OCI-LY1 (cell line): ENCODE results near the gene CDHR3.

Experiments used
- H2AFZ ChIP-seq: fragments of 200-600 bp; sonication (generic), shearing (Covaris generic); 2 replicates; pipeline ENCODE4 v1.6.0; 2014; ENCODE audit warnings: antibody characterized with exemption, mild to moderate bottlenecking, low read length
- H3F3A ChIP-seq: fragments of 200-600 bp; sonication (generic), shearing (Covaris generic); 2 replicates; pipeline ENCODE4 v1.6.0; 2014; ENCODE audit warnings: mild to moderate bottlenecking, antibody characterized with exemption, low read length, moderate library complexity; ENCODE audit not compliant: insufficient read depth
- H3K27ac ChIP-seq: fragments of 200-600 bp; sonication (generic); 2 replicates; pipeline ENCODE4 v1.5.1; 2014; ENCODE audit warnings: low read length, mixed run types, mild to moderate bottlenecking, low read depth; ENCODE audit not compliant: poor library complexity, severe bottlenecking
- H3K27me3 ChIP-seq: fragments of 200-600 bp; sonication (generic); 2 replicates; pipeline ENCODE4 v1.6.0; 2014; ENCODE audit warnings: antibody characterized with exemption, mild to moderate bottlenecking, low read length, moderate library complexity; ENCODE audit not compliant: insufficient read depth
- H3K36me3 ChIP-seq: fragments of 200-600 bp; sonication (generic); 2 replicates; pipeline ENCODE4 v1.6.1; 2014; ENCODE audit warnings: mild to moderate bottlenecking, antibody characterized with exemption, low read length, moderate library complexity, mixed read lengths; ENCODE audit not compliant: insufficient read depth
- H3K4me1 ChIP-seq: fragments of 200-600 bp; sonication (generic); 2 replicates; pipeline ENCODE4 v1.5.1; 2014; ENCODE audit warnings: mild to moderate bottlenecking, low read length, moderate library complexity; ENCODE audit not compliant: insufficient read depth, severe bottlenecking
- H3K4me2 ChIP-seq: fragments of 200-600 bp; sonication (generic), shearing (Covaris generic); 2 replicates; pipeline ENCODE4 v1.6.1; 2014; ENCODE audit warnings: low read length
- H3K4me3 ChIP-seq: fragments of 200-600 bp; sonication (generic); 2 replicates; pipeline ENCODE4 v1.5.1; 2014; ENCODE audit warnings: low read length, low read depth, mild to moderate bottlenecking, mixed read lengths; ENCODE audit not compliant: poor library complexity, severe bottlenecking
- H3K79me2 ChIP-seq: fragments of 200-600 bp; shearing (Covaris generic); 2 replicates; pipeline ENCODE4 v1.6.1; 2016; ENCODE audit warnings: mixed run types, low read length, mixed read lengths; ENCODE audit not compliant: insufficient read depth
- H3K9ac ChIP-seq: fragments of 200-600 bp; sonication (generic), shearing (Covaris generic); 2 replicates; pipeline ENCODE4 v1.6.1; 2014; ENCODE audit warnings: mild to moderate bottlenecking, low read length, mixed read lengths
- H3K9me2 ChIP-seq: fragments of 200-600 bp; sonication (generic), shearing (Covaris generic); 2 replicates; pipeline ENCODE4 v1.6.1; 2014; ENCODE audit warnings: low read depth, mild to moderate bottlenecking, low read length, mixed read lengths
- H3K9me3 ChIP-seq: fragments of 200-600 bp; shearing (Covaris generic); 2 replicates; pipeline ENCODE4 v1.6.1; 2014; ENCODE audit warnings: low read length, mixed read lengths
- H4K20me1 ChIP-seq: fragments of 200-600 bp; sonication (generic), shearing (Covaris generic); 2 replicates; pipeline ENCODE4 v1.6.0; 2016; ENCODE audit warnings: mild to moderate bottlenecking, low read length; ENCODE audit not compliant: insufficient read depth
- EZH2 ChIP-seq: fragments of 200-600 bp; sonication (generic), shearing (Covaris generic); IDR thresholded peaks from 2 replicates; pipeline ENCODE4 v1.8.0; 2017; ENCODE audit warnings: borderline replicate concordance, mixed run types, mild to moderate bottlenecking, antibody characterized with exemption, low read length, moderate library complexity, mixed read lengths
- TF ChIP-seq, protein P1 (sequence below): fragments of 200-600 bp; sonication (generic), shearing (Covaris generic); IDR thresholded peaks from 2 replicates; pipeline ENCODE4 v1.5.1; 2017; ENCODE audit warnings: mild to moderate bottlenecking, antibody characterized with exemption, low read length, moderate library complexity, mixed read lengths

Gene CDHR3

GRCh38 chr7:106029451-106029850 lies 66.4 kb downstream of the CDHR3 start:
- Histone ChIP-seq H4K20me1 (no peaks in the 10 kb centered on the region), H3F3A (no peaks in the 10 kb centered on the region), H3K27me3 (peaks cover 5% of the 10 kb centered on the region; the same call in 1 of the 2 replicates), H3K27ac (no peak overlapping the region), H3K4me3 (no peak overlapping the region), H3K9me3 (peaks cover 4% of the 10 kb centered on the region; the same call in 1 of the 2 replicates), H3K36me3 (peaks cover 6% of the 10 kb centered on the region; the same call in 1 of the 2 replicates), H3K4me1 (peaks cover 48% of the 10 kb centered on the region), H3K4me2 (no peak overlapping the region), H3K9ac (no peak overlapping the region), H3K9me2 (no peaks in the 10 kb centered on the region), H3K79me2 (no peaks in the 10 kb centered on the region), H2AFZ (no peak overlapping the region)
- TF ChIP-seq, protein P1, sequence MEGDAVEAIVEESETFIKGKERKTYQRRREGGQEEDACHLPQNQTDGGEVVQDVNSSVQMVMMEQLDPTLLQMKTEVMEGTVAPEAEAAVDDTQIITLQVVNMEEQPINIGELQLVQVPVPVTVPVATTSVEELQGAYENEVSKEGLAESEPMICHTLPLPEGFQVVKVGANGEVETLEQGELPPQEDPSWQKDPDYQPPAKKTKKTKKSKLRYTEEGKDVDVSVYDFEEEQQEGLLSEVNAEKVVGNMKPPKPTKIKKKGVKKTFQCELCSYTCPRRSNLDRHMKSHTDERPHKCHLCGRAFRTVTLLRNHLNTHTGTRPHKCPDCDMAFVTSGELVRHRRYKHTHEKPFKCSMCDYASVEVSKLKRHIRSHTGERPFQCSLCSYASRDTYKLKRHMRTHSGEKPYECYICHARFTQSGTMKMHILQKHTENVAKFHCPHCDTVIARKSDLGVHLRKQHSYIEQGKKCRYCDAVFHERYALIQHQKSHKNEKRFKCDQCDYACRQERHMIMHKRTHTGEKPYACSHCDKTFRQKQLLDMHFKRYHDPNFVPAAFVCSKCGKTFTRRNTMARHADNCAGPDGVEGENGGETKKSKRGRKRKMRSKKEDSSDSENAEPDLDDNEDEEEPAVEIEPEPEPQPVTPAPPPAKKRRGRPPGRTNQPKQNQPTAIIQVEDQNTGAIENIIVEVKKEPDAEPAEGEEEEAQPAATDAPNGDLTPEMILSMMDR, result no peak
- no peak for TF ChIP-seq EZH2

- peaks cover 5% of the 10 kb centered on the region; the same call in 1 of the 2 replicates for H3K27me3 ChIP-seq
These were observed 66.9 kb downstream of the CDHR3 start for GRCh38 chr7:106029941-106030340.

GRCh38 chr7:106031300-106032035 lies 68.4 kb downstream of the CDHR3 start:
- peaks cover 4% of the 10 kb centered on the region; the same call in 1 of the 2 replicates for H3K9me3 ChIP-seq
- H3K27ac ChIP-seq, result peak overlapping the region; percentile 9
- H3K4me1 ChIP-seq, result peaks cover 27% of the 10 kb centered on the region
- peak overlapping the region; percentile 5 for H3K4me3 ChIP-seq
- H3K79me2 ChIP-seq, result no peaks in the 10 kb centered on the region
- no peaks in the 10 kb centered on the region for H3F3A ChIP-seq
- no peak for TF ChIP-seq EZH2
- TF ChIP-seq, protein P1, result no peak
- peak overlapping the region; percentile 20; the same call in 1 of the 2 replicates for H3K4me2 ChIP-seq
- no peaks in the 10 kb centered on the region for H4K20me1 ChIP-seq
- peaks cover 5% of the 10 kb centered on the region; the same call in 1 of the 2 replicates for H3K27me3 ChIP-seq
- H2AFZ ChIP-seq, result no peak overlapping the region
- H3K9me2 ChIP-seq, result no peaks in the 10 kb centered on the region
- no peak overlapping the region; the same call in 1 of the 2 replicates for H3K9ac ChIP-seq
- peaks cover 6% of the 10 kb centered on the region; the same call in 1 of the 2 replicates for H3K36me3 ChIP-seq

More at GRCh38 chr7:106029941-106030340, 66.9 kb downstream of the CDHR3 start:
- H3K36me3 ChIP-seq, result peaks cover 6% of the 10 kb centered on the region; the same call in 1 of the 2 replicates
- H3K4me2 ChIP-seq, result no peak overlapping the region
- H3K4me3 ChIP-seq, result no peak overlapping the region
- no peak overlapping the region for H2AFZ ChIP-seq
- H3K4me1 ChIP-seq, result peaks cover 43% of the 10 kb centered on the region
- no peaks in the 10 kb centered on the region for H3K79me2 ChIP-seq
- H4K20me1 ChIP-seq, result no peaks in the 10 kb centered on the region
- no peak for TF ChIP-seq EZH2
- TF ChIP-seq, protein P1, result peak; percentile 73
- peaks cover 4% of the 10 kb centered on the region; the same call in 1 of the 2 replicates for H3K9me3 ChIP-seq
- no peaks in the 10 kb centered on the region for H3F3A ChIP-seq
- no peak overlapping the region for H3K9ac ChIP-seq
- no peak overlapping the region for H3K27ac ChIP-seq
- no peaks in the 10 kb centered on the region for H3K9me2 ChIP-seq
